Testis (tissue), 2 donors: Measurements from ENCODE around the gene RBM15.

Experiments
- POLR2A ChIP-seq: fragments of 450-650 bp; IDR thresholded peaks from one replicate; pipeline ENCODE4 v1.6.1; 2017; ENCODE audit warnings: antibody characterized with exemption, mild to moderate bottlenecking, moderate library complexity
- TF ChIP-seq, protein P1 (sequence below), 3 experiments: fragments of 450-650 bp in 2 of 3; fragments of 200-600 bp in 1 of 3; sonication (generic) in 1 of 3; IDR thresholded peaks; one replicate each; pipeline ENCODE4 v1.5.1; 2016 to 2019; ENCODE audit warnings: antibody characterized with exemption in 3 of 3, mild to moderate bottlenecking in 2 of 3, moderate library complexity in 1 of 3

DNA sequence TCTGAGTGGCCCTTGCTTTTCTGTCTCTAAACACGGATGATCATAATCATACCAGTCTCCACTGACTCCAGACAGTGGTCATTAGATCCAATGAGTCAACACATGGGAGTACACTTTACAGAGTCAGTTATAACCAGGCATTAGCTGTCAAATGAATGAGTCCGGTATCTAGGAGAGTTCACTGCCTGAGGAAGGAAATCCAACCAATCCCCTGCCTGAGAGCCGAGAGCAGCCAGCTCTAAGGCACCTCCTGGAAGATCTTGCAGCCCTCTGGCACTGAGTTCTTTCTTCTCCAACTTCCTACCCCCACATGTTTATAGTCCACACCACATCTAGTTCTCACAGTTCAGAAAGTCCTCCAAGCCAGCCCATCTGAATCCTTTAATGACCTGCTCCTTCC is 29.4 kb upstream of the RBM15 start:
- TF ChIP-seq, protein P1, sequence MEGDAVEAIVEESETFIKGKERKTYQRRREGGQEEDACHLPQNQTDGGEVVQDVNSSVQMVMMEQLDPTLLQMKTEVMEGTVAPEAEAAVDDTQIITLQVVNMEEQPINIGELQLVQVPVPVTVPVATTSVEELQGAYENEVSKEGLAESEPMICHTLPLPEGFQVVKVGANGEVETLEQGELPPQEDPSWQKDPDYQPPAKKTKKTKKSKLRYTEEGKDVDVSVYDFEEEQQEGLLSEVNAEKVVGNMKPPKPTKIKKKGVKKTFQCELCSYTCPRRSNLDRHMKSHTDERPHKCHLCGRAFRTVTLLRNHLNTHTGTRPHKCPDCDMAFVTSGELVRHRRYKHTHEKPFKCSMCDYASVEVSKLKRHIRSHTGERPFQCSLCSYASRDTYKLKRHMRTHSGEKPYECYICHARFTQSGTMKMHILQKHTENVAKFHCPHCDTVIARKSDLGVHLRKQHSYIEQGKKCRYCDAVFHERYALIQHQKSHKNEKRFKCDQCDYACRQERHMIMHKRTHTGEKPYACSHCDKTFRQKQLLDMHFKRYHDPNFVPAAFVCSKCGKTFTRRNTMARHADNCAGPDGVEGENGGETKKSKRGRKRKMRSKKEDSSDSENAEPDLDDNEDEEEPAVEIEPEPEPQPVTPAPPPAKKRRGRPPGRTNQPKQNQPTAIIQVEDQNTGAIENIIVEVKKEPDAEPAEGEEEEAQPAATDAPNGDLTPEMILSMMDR (IDR thresholded peaks at IDR 0.05) = no peak
- no peak for TF ChIP-seq POLR2A
